CD1c-positive myeloid dendritic cell (primary cell): ENCODE data around the gene RPL26.

Experiments used
- DNase-seq: peaks from one replicate; pipeline ENCODE4 v3.0.0-alpha.2; 2016; ENCODE audit errors: extremely low spot score

The RPL26 gene

GRCh38 chr17:8383143-8383822, at the start of gene RPL26:
Gene RPL26 (minus strand): TSS chr17:8383193. CDS start chr17:8382310, 883 bp downstream.
- DNase-seq, result peak; percentile 100

GRCh38 chr17:8430966-8431365, 48.0 kb upstream of the RPL26 start:
- DNase-seq, result no peak

GRCh38 chr17:8426802-8427201, 43.8 kb upstream of the RPL26 start:
- DNase-seq, result no peak

GRCh38 chr17:8426094-8426720, 43.2 kb upstream of the RPL26 start:
- DNase-seq, result no peak

- DNase-seq, result no peak
Measured at GRCh38 chr17:8421571-8421970, 38.6 kb upstream of the RPL26 start.

GRCh38 chr17:8420041-8420934, 37.3 kb upstream of the RPL26 start:
- DNase-seq, result peak; percentile 82

GRCh38 chr17:8419305-8419704, 36.3 kb upstream of the RPL26 start:
- no peak for DNase-seq

- DNase-seq, result no peak
Measured at GRCh38 chr17:8418471-8418870, 35.5 kb upstream of the RPL26 start.

- DNase-seq, result peak; percentile 91
Measured at GRCh38 chr17:8417806-8418205, 34.8 kb upstream of the RPL26 start.

GRCh38 chr17:8413938-8414337, 30.9 kb upstream of the RPL26 start:
- DNase-seq, result no peak

- no peak for DNase-seq
Measured at GRCh38 chr17:8413328-8413727, 30.3 kb upstream of the RPL26 start.

- no peak for DNase-seq
Measured at GRCh38 chr17:8412089-8412488, 29.1 kb upstream of the RPL26 start.

- DNase-seq, result no peak
Measured at GRCh38 chr17:8410883-8411238, 27.9 kb upstream of the RPL26 start.

- peak; percentile 95 for DNase-seq
Measured at GRCh38 chr17:8409966-8410882, 27.2 kb upstream of the RPL26 start.

- DNase-seq, result no peak
Measured at GRCh38 chr17:8408371-8408770, 25.4 kb upstream of the RPL26 start.

GRCh38 chr17:8406174-8406573, 23.2 kb upstream of the RPL26 start:
- DNase-seq, result no peak

GRCh38 chr17:8405499-8406016, 22.6 kb upstream of the RPL26 start:
- no peak for DNase-seq

GRCh38 chr17:8402921-8403536, 20.0 kb upstream of the RPL26 start:
- no peak for DNase-seq

GRCh38 chr17:8401107-8401506, 18.1 kb upstream of the RPL26 start:
- no peak for DNase-seq

- DNase-seq, result no peak
Measured at GRCh38 chr17:8398980-8399379, 16.0 kb upstream of the RPL26 start.

GRCh38 chr17:8397636-8398035, 14.6 kb upstream of the RPL26 start, which contains the start of gene RNF222:
Gene RNF222 (minus strand): TSS chr17:8397827. CDS start chr17:8393461, 4,366 bp downstream.
- DNase-seq, result no peak
